HL-60 (cell line): ENCODE measurements around the gene SPART.

Source experiments
- GABPA ChIP-seq: IDR thresholded peaks from 2 replicates; pipeline ENCODE4 v1.6.1; 2012; ENCODE audit warnings: low read depth
- POLR2AphosphoS5 ChIP-seq: IDR thresholded peaks from 2 replicates; pipeline ENCODE4 v1.6.1; 2012; ENCODE audit warnings: low read depth
- REST ChIP-seq: IDR thresholded peaks from 2 replicates; pipeline ENCODE4 v1.6.1; 2012; ENCODE audit warnings: low read depth; ENCODE audit not compliant: insufficient replicate concordance
- SPI1 ChIP-seq: IDR thresholded peaks from 2 replicates; pipeline ENCODE4 v1.6.1; 2012; ENCODE audit warnings: low read depth, mild to moderate bottlenecking, borderline replicate concordance
- TF ChIP-seq, protein P1 (sequence below): IDR thresholded peaks from one replicate; pipeline ENCODE4 v1.5.1; 2011; ENCODE audit warnings: low read length, control low read depth, inconsistent platforms; ENCODE audit not compliant: insufficient read depth

DNA sequence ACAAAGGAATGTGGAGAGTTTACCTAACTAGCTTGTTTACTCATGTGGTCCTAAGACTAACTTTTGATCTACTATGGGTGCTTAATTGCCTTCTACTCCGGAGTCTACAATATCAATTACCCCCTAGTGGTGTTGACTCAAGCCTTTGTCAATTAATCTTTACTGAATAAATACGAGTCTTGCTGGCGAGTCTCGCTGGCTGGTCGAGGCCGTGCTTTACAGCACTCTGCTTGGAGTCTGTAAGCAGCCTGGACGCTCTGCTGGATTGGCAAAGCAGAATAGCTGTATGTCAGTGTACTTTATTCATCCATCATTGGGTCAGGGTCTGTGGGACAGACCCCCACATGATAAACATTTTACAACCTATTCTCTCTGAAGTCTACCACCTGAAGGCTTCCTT is 9.9 kb upstream of the SPART start:
- TF ChIP-seq, protein P1, sequence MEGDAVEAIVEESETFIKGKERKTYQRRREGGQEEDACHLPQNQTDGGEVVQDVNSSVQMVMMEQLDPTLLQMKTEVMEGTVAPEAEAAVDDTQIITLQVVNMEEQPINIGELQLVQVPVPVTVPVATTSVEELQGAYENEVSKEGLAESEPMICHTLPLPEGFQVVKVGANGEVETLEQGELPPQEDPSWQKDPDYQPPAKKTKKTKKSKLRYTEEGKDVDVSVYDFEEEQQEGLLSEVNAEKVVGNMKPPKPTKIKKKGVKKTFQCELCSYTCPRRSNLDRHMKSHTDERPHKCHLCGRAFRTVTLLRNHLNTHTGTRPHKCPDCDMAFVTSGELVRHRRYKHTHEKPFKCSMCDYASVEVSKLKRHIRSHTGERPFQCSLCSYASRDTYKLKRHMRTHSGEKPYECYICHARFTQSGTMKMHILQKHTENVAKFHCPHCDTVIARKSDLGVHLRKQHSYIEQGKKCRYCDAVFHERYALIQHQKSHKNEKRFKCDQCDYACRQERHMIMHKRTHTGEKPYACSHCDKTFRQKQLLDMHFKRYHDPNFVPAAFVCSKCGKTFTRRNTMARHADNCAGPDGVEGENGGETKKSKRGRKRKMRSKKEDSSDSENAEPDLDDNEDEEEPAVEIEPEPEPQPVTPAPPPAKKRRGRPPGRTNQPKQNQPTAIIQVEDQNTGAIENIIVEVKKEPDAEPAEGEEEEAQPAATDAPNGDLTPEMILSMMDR: no peak
- no peak for TF ChIP-seq REST
- TF ChIP-seq SPI1: no peak
- no peak for TF ChIP-seq POLR2AphosphoS5
- TF ChIP-seq GABPA: no peak
